BLaER1 (cell line): ENCODE results near the gene YBX1.

Source experiments
- H3K27ac ChIP-seq: shearing (Covaris generic); formaldehyde crosslinking; 2 replicates; pipeline ENCODE4 v1.8.1; 2022
- H3K27me3 ChIP-seq: shearing (Covaris generic); formaldehyde crosslinking; 2 replicates; pipeline ENCODE4 v1.8.1; 2022
- H3K36me3 ChIP-seq: shearing (Covaris generic); formaldehyde crosslinking; 2 replicates; pipeline ENCODE4 v1.8.1; 2022
- H3K4me1 ChIP-seq: shearing (Covaris generic); formaldehyde crosslinking; 2 replicates; pipeline ENCODE4 v1.8.1; 2022
- H3K4me2 ChIP-seq: shearing (Covaris generic); formaldehyde crosslinking; 2 replicates; pipeline ENCODE4 v1.8.1; 2022
- H3K4me3 ChIP-seq: shearing (Covaris generic); formaldehyde crosslinking; 2 replicates; pipeline ENCODE4 v1.8.1; 2022
- H3K9ac ChIP-seq: shearing (Covaris generic); formaldehyde crosslinking; 2 replicates; pipeline ENCODE4 v1.8.1; 2022
- H3K9me3 ChIP-seq: shearing (Covaris generic); formaldehyde crosslinking; 2 replicates; pipeline ENCODE4 v1.8.1; 2022
- H4K20me1 ChIP-seq: shearing (Covaris generic); formaldehyde crosslinking; 2 replicates; pipeline ENCODE4 v1.8.1; 2022
- Cebpa-rat ChIP-seq: shearing (Covaris generic); IDR thresholded peaks from 2 replicates; pipeline ENCODE4 v1.8.1; 2022

Gene YBX1

DNA sequence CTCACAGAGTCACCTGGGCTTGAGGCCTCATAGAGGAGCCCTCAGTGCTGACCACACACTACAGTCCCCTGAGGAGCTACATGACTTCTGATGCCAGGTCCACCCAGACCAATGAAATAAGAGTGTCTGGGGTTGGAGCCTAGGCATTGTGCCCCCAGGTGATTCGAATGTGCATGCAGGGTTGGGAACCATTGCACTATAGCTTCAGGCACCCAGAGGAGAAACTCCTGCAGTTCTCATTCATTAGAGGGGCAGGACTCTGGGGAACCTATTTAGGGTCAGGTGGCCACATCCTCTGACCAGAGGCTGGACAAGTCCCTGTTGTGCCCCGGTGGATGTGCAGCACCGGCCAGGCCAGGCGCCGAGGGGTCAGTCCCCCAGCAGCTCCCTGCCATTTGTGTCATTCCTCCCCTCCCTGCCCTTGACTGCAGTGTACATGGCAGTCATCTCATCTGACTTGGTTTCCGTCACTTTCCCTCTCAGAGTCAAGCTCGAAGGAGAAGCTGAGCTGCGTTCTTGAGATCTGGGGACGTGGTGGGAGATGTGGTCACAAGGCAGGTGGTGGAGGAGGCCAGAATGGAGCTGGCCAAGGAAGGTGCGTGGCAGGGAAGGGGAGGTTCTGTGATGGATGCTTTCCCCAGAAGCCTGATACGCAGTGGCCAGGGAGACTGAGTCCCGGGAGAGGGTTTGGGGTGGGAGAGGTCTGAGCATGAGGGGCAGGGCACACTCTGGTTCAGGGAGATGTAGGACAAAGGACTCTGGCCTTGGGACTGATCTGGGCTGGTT, 51.4 kb downstream of the YBX1 start:
- no peak for TF ChIP-seq Cebpa-rat
- Histone ChIP-seq H3K27me3 (no peaks in the 10 kb centered on the region), H3K9ac (no peak overlapping the region), H3K4me1 (peaks cover 46% of the 10 kb centered on the region), H4K20me1 (no peaks in the 10 kb centered on the region), H3K27ac (no peak overlapping the region; the same call in 1 of the 2 replicates), H3K9me3 (no peaks in the 10 kb centered on the region), H3K4me2 (no peak overlapping the region), H3K36me3 (no peaks in the 10 kb centered on the region), H3K4me3 (no peak overlapping the region)

DNA sequence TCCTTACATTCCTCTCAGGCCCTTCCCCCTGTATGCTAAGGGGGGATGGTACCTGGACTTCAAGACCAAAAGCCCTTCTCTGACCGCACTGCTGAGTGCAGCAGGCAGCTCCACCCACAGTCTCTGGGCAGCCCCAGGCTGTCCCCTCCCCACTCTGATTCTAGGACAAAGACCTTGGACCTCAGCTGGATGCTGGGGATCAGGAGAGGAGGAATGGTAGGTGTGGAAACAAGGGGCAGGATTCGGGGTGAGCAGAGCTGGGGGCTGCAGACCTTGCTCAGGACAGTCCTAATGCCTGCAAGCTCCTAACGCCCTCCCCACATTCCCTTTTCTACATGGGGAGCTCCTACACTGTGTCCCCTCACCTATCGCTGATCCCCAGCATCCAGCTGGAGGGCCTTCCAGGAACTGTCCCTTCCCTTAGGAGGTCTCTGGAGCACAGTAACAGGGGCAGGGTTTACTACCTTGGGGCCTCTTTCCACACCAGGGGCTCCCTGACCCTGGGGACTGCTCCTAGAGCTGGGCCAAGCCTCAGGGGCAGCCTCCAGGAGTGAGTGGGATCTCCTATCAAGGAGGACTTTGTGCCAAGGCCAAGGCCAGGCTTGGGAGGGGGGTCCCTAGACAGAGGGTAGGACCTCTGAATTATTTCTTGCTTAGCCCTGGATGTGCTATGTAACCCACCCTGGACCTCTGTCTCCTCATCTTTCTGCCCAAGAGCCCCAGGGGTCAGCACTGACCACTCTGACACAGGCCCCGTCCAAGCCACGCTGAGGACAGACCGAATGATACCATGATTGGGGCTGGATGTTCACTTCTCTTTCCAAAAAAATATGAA, 52.2 kb downstream of the YBX1 start:
- Histone ChIP-seq H3K36me3 (no peaks in the 10 kb centered on the region), H3K4me1 (peaks cover 54% of the 10 kb centered on the region), H3K4me2 (no peak overlapping the region), H3K27me3 (no peaks in the 10 kb centered on the region), H3K27ac (peak overlapping the region; percentile 74; the same call in 1 of the 2 replicates), H4K20me1 (no peaks in the 10 kb centered on the region), H3K9me3 (no peaks in the 10 kb centered on the region), H3K9ac (no peak overlapping the region), H3K4me3 (no peak overlapping the region)
- no peak for TF ChIP-seq Cebpa-rat

DNA sequence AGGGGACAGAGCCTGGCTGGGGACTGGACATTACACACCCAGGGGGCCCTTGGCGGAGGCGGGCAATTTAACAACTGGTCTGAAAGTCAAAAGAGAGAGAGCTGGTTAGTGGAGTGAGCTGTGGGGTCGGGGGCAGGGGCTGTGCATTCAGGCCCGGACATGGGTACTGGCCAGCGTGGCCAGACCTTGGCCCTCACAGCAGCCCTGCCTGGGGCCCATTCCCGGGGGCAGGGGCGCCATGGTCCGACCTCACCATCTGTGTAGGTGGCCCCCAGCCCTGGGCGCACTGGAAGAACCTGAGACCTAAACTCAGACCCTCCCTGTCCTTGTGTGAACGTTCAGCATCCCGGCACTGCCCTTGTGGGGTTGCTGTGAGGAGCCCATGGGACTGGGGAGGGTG, 52.8 kb downstream of the YBX1 start:
- no peaks in the 10 kb centered on the region for H3K27me3 ChIP-seq
- no peak for TF ChIP-seq Cebpa-rat
- H4K20me1 ChIP-seq, result no peaks in the 10 kb centered on the region
- H3K27ac ChIP-seq, result peak overlapping the region; percentile 74; the same call in 1 of the 2 replicates
- H3K9ac ChIP-seq, result no peak overlapping the region
- no peaks in the 10 kb centered on the region for H3K36me3 ChIP-seq
- peaks cover 54% of the 10 kb centered on the region for H3K4me1 ChIP-seq
- H3K4me2 ChIP-seq, result no peak overlapping the region
- no peak overlapping the region for H3K4me3 ChIP-seq
- no peaks in the 10 kb centered on the region for H3K9me3 ChIP-seq

DNA sequence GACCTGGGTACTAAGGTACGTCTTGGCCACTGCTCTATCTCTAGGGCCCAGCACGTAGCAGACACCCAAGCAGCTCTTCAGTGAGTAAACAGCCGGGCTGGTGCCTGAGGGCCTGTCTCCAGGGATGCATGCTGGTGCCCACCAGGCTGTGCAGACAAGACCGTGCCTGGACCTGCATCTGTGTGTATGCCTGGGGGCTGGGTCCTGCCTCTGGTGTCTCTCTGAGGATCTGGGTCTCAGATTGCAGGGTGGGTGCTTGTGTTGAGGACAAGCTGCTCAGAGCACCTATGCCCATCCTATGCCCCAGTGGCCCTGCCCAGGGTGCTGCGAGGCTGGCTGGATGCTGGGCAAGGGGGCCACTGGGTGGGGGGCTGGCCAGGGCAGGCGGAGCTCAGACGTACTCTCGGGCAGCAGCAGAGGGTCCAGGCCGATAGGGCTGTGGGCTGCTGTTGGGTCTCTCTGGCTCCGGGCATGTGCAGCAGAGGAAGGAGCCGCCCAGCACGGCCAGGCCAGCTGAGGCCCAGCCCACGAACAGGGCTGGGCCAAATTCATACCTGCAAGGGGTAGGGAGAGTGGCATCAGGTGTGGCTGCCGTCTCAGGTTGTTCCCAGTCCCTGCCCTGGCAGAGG, 53.4 kb downstream of the YBX1 start:
- no peaks in the 10 kb centered on the region for H3K27me3 ChIP-seq
- H3K4me3 ChIP-seq, result no peak overlapping the region
- H3K9me3 ChIP-seq, result no peaks in the 10 kb centered on the region
- no peaks in the 10 kb centered on the region for H3K36me3 ChIP-seq
- H3K9ac ChIP-seq, result no peak overlapping the region
- peak overlapping the region; percentile 24; the same call in 1 of the 2 replicates for H3K4me2 ChIP-seq
- peaks cover 54% of the 10 kb centered on the region for H3K4me1 ChIP-seq
- TF ChIP-seq Cebpa-rat, result no peak
- no peaks in the 10 kb centered on the region for H4K20me1 ChIP-seq
- peak overlapping the region; percentile 74; the same call in 1 of the 2 replicates for H3K27ac ChIP-seq

DNA sequence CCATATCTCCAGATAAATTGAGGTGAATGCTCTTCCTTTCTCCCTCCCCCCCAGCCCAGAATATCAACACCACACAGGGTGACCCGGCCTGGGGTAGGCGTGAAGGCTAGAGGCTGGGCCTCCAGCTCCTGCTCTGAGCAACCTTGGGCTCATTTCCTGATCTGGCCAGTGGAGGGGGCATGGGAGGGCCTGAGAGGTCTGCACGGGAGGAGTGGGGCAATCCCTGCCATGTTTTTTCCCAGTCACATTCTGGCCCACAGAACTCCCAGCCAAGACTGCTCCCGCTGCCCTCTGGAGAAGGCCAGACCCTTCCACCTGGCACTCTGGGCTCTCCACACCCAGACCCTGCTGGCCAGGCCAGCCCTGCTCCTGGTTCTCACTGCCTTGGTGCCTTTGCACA, 53.9 kb downstream of the YBX1 start:
- peak overlapping the region; percentile 80 for H3K4me2 ChIP-seq
- no peaks in the 10 kb centered on the region for H4K20me1 ChIP-seq
- TF ChIP-seq Cebpa-rat, result no peak
- H3K27ac ChIP-seq, result peak overlapping the region; percentile 74
- no peak overlapping the region for H3K4me3 ChIP-seq
- no peaks in the 10 kb centered on the region for H3K36me3 ChIP-seq
- H3K27me3 ChIP-seq, result no peaks in the 10 kb centered on the region
- no peaks in the 10 kb centered on the region for H3K9me3 ChIP-seq
- 0 out of 2 replicates have a peak overlapping the region, but pooled peaks have one; percentile 45 for H3K9ac ChIP-seq
- H3K4me1 ChIP-seq, result peaks cover 54% of the 10 kb centered on the region

DNA sequence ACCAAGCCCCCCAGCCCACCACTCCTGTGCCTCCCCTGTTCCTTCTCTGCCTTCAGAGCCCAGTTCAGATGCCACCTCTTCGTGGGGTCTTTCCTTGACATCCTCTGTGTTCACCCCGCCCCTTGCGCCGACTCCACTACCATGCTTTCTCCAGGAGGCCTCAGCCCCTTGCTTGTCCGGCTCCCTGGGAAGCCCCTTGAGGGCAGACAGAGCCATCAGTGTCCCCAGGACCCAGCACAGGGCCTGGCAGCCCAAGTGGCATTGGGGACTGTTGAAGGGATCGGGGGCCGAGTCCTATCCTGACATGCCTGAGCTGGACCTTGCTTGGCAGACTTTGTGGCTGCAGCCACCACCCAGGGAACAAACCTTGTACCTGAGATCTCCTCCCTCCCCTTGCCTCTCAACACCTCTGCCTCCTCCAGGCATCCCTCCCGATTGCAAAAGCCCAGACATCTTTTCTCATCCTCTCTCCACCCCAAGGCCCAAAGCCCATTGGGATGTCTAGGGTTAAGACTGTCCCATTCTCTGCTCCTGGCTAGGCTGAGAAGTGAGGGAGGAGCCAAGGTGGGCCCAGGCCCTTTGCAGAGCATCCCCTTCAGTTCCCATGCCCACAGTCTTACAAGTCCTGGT, 54.5 kb downstream of the YBX1 start:
- TF ChIP-seq Cebpa-rat, result no peak
- H3K27me3 ChIP-seq, result no peaks in the 10 kb centered on the region
- H3K4me3 ChIP-seq, result no peak overlapping the region
- H3K9me3 ChIP-seq, result no peaks in the 10 kb centered on the region
- H3K9ac ChIP-seq, result peak overlapping the region; percentile 45; the same call in 1 of the 2 replicates
- peak overlapping the region; percentile 74 for H3K27ac ChIP-seq
- no peaks in the 10 kb centered on the region for H3K36me3 ChIP-seq
- no peaks in the 10 kb centered on the region for H4K20me1 ChIP-seq
- peaks cover 54% of the 10 kb centered on the region for H3K4me1 ChIP-seq
- peak overlapping the region; percentile 80 for H3K4me2 ChIP-seq

DNA sequence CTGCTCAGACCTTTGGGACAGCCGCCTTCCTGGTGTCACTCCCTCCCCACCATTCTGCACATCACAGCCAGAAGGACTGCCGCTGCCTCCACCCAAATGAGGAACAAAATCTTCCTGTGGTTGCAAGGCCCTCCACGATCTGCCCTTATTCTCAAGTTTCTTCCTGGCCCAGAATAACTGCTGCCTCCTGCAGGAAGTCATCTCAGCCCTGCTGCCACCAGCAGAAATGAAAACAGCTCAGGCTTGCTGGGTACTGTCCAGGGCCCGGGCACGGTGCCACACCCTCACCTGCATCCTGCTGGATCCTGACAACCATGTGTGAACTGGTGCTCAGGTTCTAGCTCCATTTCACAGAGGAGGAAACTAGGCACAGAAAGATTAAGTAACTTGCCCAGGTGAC, 55.0 kb downstream of the YBX1 start:
- no peak overlapping the region for H3K4me3 ChIP-seq
- peak overlapping the region; percentile 80 for H3K4me2 ChIP-seq
- no peaks in the 10 kb centered on the region for H3K36me3 ChIP-seq
- TF ChIP-seq Cebpa-rat, result no peak
- H3K9ac ChIP-seq, result peak overlapping the region; percentile 45; the same call in 1 of the 2 replicates
- no peaks in the 10 kb centered on the region for H3K9me3 ChIP-seq
- H4K20me1 ChIP-seq, result no peaks in the 10 kb centered on the region
- peaks cover 49% of the 10 kb centered on the region for H3K4me1 ChIP-seq
- H3K27ac ChIP-seq, result peak overlapping the region; percentile 74
- H3K27me3 ChIP-seq, result no peaks in the 10 kb centered on the region

DNA sequence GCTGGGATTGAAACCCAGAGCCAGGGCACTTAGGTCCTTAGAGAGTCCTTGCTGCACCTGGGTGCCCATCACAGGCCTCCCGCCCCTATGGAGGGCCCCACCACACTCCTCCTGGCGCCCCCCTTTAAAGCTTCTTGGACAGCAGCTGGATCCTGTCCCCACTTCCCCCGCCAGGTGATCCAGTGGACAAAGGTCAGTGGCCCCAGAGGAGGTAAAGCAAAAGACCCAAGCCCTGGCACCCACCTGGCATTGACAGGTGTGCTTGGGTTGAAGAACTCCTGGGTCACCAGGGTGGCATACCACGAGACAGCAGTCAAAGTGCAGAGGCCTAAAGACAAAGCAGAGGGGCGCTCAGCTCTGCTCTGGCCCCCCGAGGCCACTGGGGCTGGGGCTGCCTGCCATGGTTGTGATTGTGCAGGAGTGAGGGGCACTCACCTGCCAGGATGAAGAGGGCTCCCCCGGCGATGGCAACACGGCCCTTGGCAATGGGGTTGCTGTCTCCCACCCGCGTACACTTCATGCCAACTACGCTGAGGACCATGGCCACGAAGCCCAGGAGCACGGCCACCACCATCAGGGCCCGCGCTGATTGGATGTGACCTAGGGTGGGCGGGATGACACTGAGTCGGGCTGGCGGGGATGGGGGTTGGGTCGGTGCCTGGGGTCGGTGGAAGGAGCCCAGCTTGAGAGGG, 55.9 kb downstream of the YBX1 start:
- Histone ChIP-seq H3K36me3 (no peaks in the 10 kb centered on the region), H4K20me1 (no peaks in the 10 kb centered on the region), H3K4me1 (peaks cover 45% of the 10 kb centered on the region), H3K27me3 (no peaks in the 10 kb centered on the region), H3K4me3 (no peak overlapping the region), H3K9ac (0 out of 2 replicates have a peak overlapping the region, but pooled peaks have one; percentile 19), H3K27ac (peak overlapping the region; percentile 74), H3K9me3 (no peaks in the 10 kb centered on the region), H3K4me2 (peak overlapping the region; percentile 80)
- no peak for TF ChIP-seq Cebpa-rat
